HG02884 (cell line): ENCODE measurements around the gene DNAH8.
"Not testable (repeated sequence)": the region's sequence is repeated elsewhere in the genome, so short reads cannot be mapped to it uniquely, and the experiment has no call there.

Source experiments
- ATAC-seq: cut with Tn5 transposase; IDR thresholded peaks from one replicate; pipeline ENCODE4 v1.9.1; 2021; ENCODE audit warnings: mild to moderate bottlenecking, moderate library complexity; ENCODE audit not compliant: unreplicated experiment

Gene DNAH8

GRCh38 chr6:38877721-38878120 is 162.6 kb downstream of the DNAH8 start:
- ATAC-seq = no peak

GRCh38 chr6:38882157-38882556 is 167.0 kb downstream of the DNAH8 start:
- no peak for ATAC-seq

GRCh38 chr6:38897507-38897906 is 182.4 kb downstream of the DNAH8 start:
- ATAC-seq = no peak

- no peak for ATAC-seq
Observed at GRCh38 chr6:38901802-38902522, 186.9 kb downstream of the DNAH8 start.

GRCh38 chr6:38906582-38906981 is 191.5 kb downstream of the DNAH8 start:
- ATAC-seq = no peak

GRCh38 chr6:38907264-38907663 is 192.2 kb downstream of the DNAH8 start:
- no peak for ATAC-seq

GRCh38 chr6:38909015-38909730 is 194.1 kb downstream of the DNAH8 start:
- ATAC-seq = no peak

GRCh38 chr6:38910207-38910606 is 195.1 kb downstream of the DNAH8 start:
- ATAC-seq = no peak

GRCh38 chr6:38912378-38912777 is 197.3 kb downstream of the DNAH8 start:
- no peak for ATAC-seq

GRCh38 chr6:38915205-38915925 is 200.3 kb downstream of the DNAH8 start:
- no peak for ATAC-seq

- ATAC-seq = not testable (repeated sequence)
Observed at GRCh38 chr6:38921540-38921939, 206.4 kb downstream of the DNAH8 start.

- ATAC-seq = no peak
Observed at GRCh38 chr6:38924791-38925509, 209.8 kb downstream of the DNAH8 start.

- no peak for ATAC-seq
Observed at GRCh38 chr6:38929560-38929959, 214.4 kb downstream of the DNAH8 start.

- ATAC-seq = no peak
Observed at GRCh38 chr6:38933426-38933825, 218.3 kb downstream of the DNAH8 start.

- ATAC-seq = no peak
Observed at GRCh38 chr6:38935051-38935450, 219.9 kb downstream of the DNAH8 start.

GRCh38 chr6:38937839-38938613 is 222.9 kb downstream of the DNAH8 start:
- ATAC-seq = no peak

GRCh38 chr6:38938741-38939140 is 223.6 kb downstream of the DNAH8 start:
- ATAC-seq = no peak

- ATAC-seq = no peak
Observed at GRCh38 chr6:38942442-38942841, 227.3 kb downstream of the DNAH8 start.

- no peak for ATAC-seq
Observed at GRCh38 chr6:38942965-38943364, 227.9 kb downstream of the DNAH8 start.

- no peak for ATAC-seq
Observed at GRCh38 chr6:38943964-38944363, 228.9 kb downstream of the DNAH8 start.
